Breast epithelium (tissue), 4 donors: ENCODE measurements around the gene SMIM28. TPM values are rescaled to one million over a fixed set of nuclear protein-coding genes. Genes with fewer than 3 reads are reported as not detected.

Source experiments
- DNase-seq, 2 donors: peaks; one replicate each; pipeline ENCODE4 v3.0.0-alpha.2; 2019; ENCODE audit warnings: low spot score in 2 of 2
- H3K27ac ChIP-seq, 2 donors: fragments of 200-600 bp; sonication (generic) in 1 of 2; one replicate each; pipeline ENCODE4 v1.5.1; 2016 to 2019; ENCODE audit warnings: mild to moderate bottlenecking in 1 of 2
- H3K27me3 ChIP-seq, 2 donors: fragments of 200-600 bp; sonication (generic) in 1 of 2; one replicate each; pipeline versions ENCODE4 v1.5.1 to v1.6.0; 2017 to 2019; ENCODE audit warnings: control low read depth in 1 of 2, mild to moderate bottlenecking in 1 of 2
- H3K36me3 ChIP-seq: fragments of 200-600 bp; one replicate; pipeline ENCODE4 v1.5.1; 2019
- H3K4me1 ChIP-seq, 2 donors: fragments of 200-600 bp; sonication (generic); one replicate each; pipeline ENCODE4 v1.5.1; 2016 to 2019; ENCODE audit warnings: control low read depth in 1 of 2
- H3K4me3 ChIP-seq, 3 donors: fragments of 200-600 bp; sonication (generic); 1 replicate in 2 of 3; 2 replicates in 1 of 3; pipeline ENCODE4 v1.5.1; 2016 to 2019; ENCODE audit warnings: mild to moderate bottlenecking in 3 of 3, moderate library complexity in 2 of 3
- H3K9me3 ChIP-seq, 2 donors: fragments of 200-600 bp; sonication (generic) in 1 of 2; one replicate each; pipeline ENCODE4 v1.5.1; 2016 to 2019; ENCODE audit warnings: control low read depth in 1 of 2
- CTCF ChIP-seq, 3 donors: fragments of 450-650 bp; IDR thresholded peaks; one replicate each; pipeline ENCODE4 v1.5.1; 2016 to 2017; ENCODE audit warnings: antibody characterized with exemption in 3 of 3, mild to moderate bottlenecking in 3 of 3, moderate library complexity in 3 of 3
- POLR2A ChIP-seq: fragments of 450-650 bp; IDR thresholded peaks from one replicate; pipeline ENCODE4 v1.6.1; 2016; ENCODE audit warnings: antibody characterized with exemption, mild to moderate bottlenecking, moderate library complexity
- POLR2AphosphoS5 ChIP-seq, 3 donors: sonication (generic); formaldehyde crosslinking; IDR thresholded peaks; one replicate each; pipeline ENCODE4 v1.6.1; 2017; ENCODE audit warnings: antibody characterized with exemption in 3 of 3
- intact Hi-C: fragments of 100-400 bp; cut with DNase I; formaldehyde crosslinking; loops from one replicate; pipeline ENCODE4 v1.15.1; 2023; ENCODE audit warnings: low total_unique reads
- total RNA-seq, 3 donors: library from RNA; depleted of rRNA; stranded (reverse); fragments of >200 nt; gene quantifications; one replicate each; pipeline ENCODE4 v1.1.0, GENCODE V29; 2016

SMIM28 gene
- total RNA-seq, 3 donors from 2014 or later: not detected

- TF ChIP-seq POLR2A (no peak), CTCF (IDR thresholded peaks at IDR 0.05) (no peak), POLR2AphosphoS5 (IDR thresholded peaks at IDR 0.05) (no peak)
- Histone ChIP-seq H3K27me3 (no peaks in the 10 kb centered on the region), H3K9me3 (no peaks in the 10 kb centered on the region), H3K4me3 (no peak overlapping the region), H3K36me3 (no peaks in the 10 kb centered on the region), H3K4me1 (no peaks in the 10 kb centered on the region), H3K27ac (no peak overlapping the region)
- intact Hi-C loops: no loop called here
- no peak for DNase-seq
These were observed 48.9 kb downstream of the SMIM28 start for GRCh38 chr6:138426500-138427123.

GRCh38 chr6:138427701-138428100 lies 50.0 kb downstream of the SMIM28 start:
- TF ChIP-seq POLR2A (no peak), CTCF (IDR thresholded peaks at IDR 0.05) (no peak), POLR2AphosphoS5 (IDR thresholded peaks at IDR 0.05) (no peak)
- H3K4me1 ChIP-seq: no peaks in the 10 kb centered on the region
- no peak for DNase-seq
- H3K27me3 ChIP-seq: no peaks in the 10 kb centered on the region
- no peaks in the 10 kb centered on the region for H3K36me3 ChIP-seq
- intact Hi-C loops: no loop called here
- no peaks in the 10 kb centered on the region for H3K9me3 ChIP-seq
- H3K4me3 ChIP-seq: no peak overlapping the region
- H3K27ac ChIP-seq: no peak overlapping the region

GRCh38 chr6:138428944-138429598 lies 51.4 kb downstream of the SMIM28 start:
- Histone ChIP-seq H3K4me3 (peak overlapping the region in 1 of 3 donors; percentile 28), H3K36me3 (no peaks in the 10 kb centered on the region), H3K4me1 (no peaks in the 10 kb centered on the region), H3K9me3 (no peaks in the 10 kb centered on the region), H3K27ac (peak overlapping the region in 1 of 2 donors; percentile 21), H3K27me3 (no peaks in the 10 kb centered on the region)
- no peak for DNase-seq
- intact Hi-C loops: no loop called here
- TF ChIP-seq CTCF (IDR thresholded peaks at IDR 0.05) (peak in 2 of 3 donors; percentile 69 to 70), POLR2AphosphoS5 (IDR thresholded peaks at IDR 0.05) (no peak), POLR2A (no peak)

- Histone ChIP-seq H3K27ac (peak overlapping the region in 1 of 2 donors; percentile 21), H3K27me3 (no peaks in the 10 kb centered on the region), H3K4me1 (no peaks in the 10 kb centered on the region), H3K36me3 (no peaks in the 10 kb centered on the region), H3K9me3 (no peaks in the 10 kb centered on the region), H3K4me3 (peak overlapping the region in 2 of 3 donors; percentile 26 to 28)
- no peak for TF ChIP-seq CTCF (IDR thresholded peaks at IDR 0.05)
- TF ChIP-seq POLR2A: no peak
- TF ChIP-seq POLR2AphosphoS5 (IDR thresholded peaks at IDR 0.05): no peak
- intact Hi-C loops: no loop called here
- DNase-seq: no peak
These were observed 52.1 kb downstream of the SMIM28 start for GRCh38 chr6:138429761-138430160.

- no peaks in the 10 kb centered on the region for H3K4me1 ChIP-seq
- no peaks in the 10 kb centered on the region for H3K36me3 ChIP-seq
- DNase-seq: no peak
- peak overlapping the region in 2 of 3 donors; percentile 28 to 29 for H3K4me3 ChIP-seq
- H3K27me3 ChIP-seq: no peaks in the 10 kb centered on the region
- no peak overlapping the region for H3K27ac ChIP-seq
- intact Hi-C loops: no loop called here
- no peaks in the 10 kb centered on the region for H3K9me3 ChIP-seq
- TF ChIP-seq POLR2AphosphoS5 (IDR thresholded peaks at IDR 0.05): no peak
- TF ChIP-seq CTCF (IDR thresholded peaks at IDR 0.05): no peak
- no peak for TF ChIP-seq POLR2A
These were observed 52.8 kb downstream of the SMIM28 start for GRCh38 chr6:138430361-138431145.
